HL-60 (cell line): ENCODE data around the gene NIF3L1.
A peak's percentile ranks its signal among the peaks of the same experiment; 100 is the strongest.

Source experiments
- CTCF ChIP-seq: IDR thresholded peaks from one replicate; pipeline ENCODE4 v1.5.1; 2011; ENCODE audit warnings: low read length, control low read depth, inconsistent platforms; ENCODE audit not compliant: insufficient read depth
- GABPA ChIP-seq: IDR thresholded peaks from 2 replicates; pipeline ENCODE4 v1.6.1; 2012; ENCODE audit warnings: low read depth
- POLR2AphosphoS5 ChIP-seq: IDR thresholded peaks from 2 replicates; pipeline ENCODE4 v1.6.1; 2012; ENCODE audit warnings: low read depth

- TF ChIP-seq POLR2AphosphoS5, result peak; percentile 66
- TF ChIP-seq CTCF, result no peak
- peak; percentile 99 for TF ChIP-seq GABPA
Measured at GRCh38 chr2:200888704-200889625, at the start of gene NIF3L1, which contains the start of gene PPIL3.
